GM19467 (cell line): ENCODE data around the gene NDUFA13.

ENCODE experiments used
- ATAC-seq: cut with Tn5 transposase; IDR thresholded peaks from one replicate; pipeline ENCODE4 v1.9.1; 2021; ENCODE audit warnings: mild to moderate bottlenecking, moderate library complexity; ENCODE audit not compliant: unreplicated experiment

The NDUFA13 gene

GRCh38 chr19:19544954-19545591, 29.0 kb downstream of the NDUFA13 start:
- no peak for ATAC-seq

- no peak for ATAC-seq
Observed at GRCh38 chr19:19545707-19546106, 29.7 kb downstream of the NDUFA13 start.

- no peak for ATAC-seq
Observed at GRCh38 chr19:19546751-19547162, 30.7 kb downstream of the NDUFA13 start.

GRCh38 chr19:19547674-19548336, 31.8 kb downstream of the NDUFA13 start:
- no peak for ATAC-seq

- no peak for ATAC-seq
Observed at GRCh38 chr19:19548915-19549759, 33.1 kb downstream of the NDUFA13 start.

GRCh38 chr19:19549804-19550464, 33.9 kb downstream of the NDUFA13 start:
- ATAC-seq: no peak

- ATAC-seq: no peak
Observed at GRCh38 chr19:19550485-19550929, 34.5 kb downstream of the NDUFA13 start.

- ATAC-seq: no peak
Observed at GRCh38 chr19:19550972-19551852, 35.2 kb downstream of the NDUFA13 start.

GRCh38 chr19:19551853-19552192, 35.8 kb downstream of the NDUFA13 start:
- no peak for ATAC-seq

GRCh38 chr19:19552798-19553197, 36.8 kb downstream of the NDUFA13 start:
- ATAC-seq: no peak

- no peak for ATAC-seq
Observed at GRCh38 chr19:19553670-19554069, 37.6 kb downstream of the NDUFA13 start.

- ATAC-seq: no peak
Observed at GRCh38 chr19:19554074-19555023, 38.3 kb downstream of the NDUFA13 start.

GRCh38 chr19:19558055-19558454, 42.0 kb downstream of the NDUFA13 start:
- no peak for ATAC-seq

- ATAC-seq: no peak
Observed at GRCh38 chr19:19558636-19559035, 42.6 kb downstream of the NDUFA13 start.

- ATAC-seq: no peak
Observed at GRCh38 chr19:19559931-19560330, 43.9 kb downstream of the NDUFA13 start.

GRCh38 chr19:19561946-19562664, 46.1 kb downstream of the NDUFA13 start:
- ATAC-seq: no peak

GRCh38 chr19:19562665-19563347, 46.8 kb downstream of the NDUFA13 start:
- ATAC-seq: no peak

GRCh38 chr19:19563348-19563848, 47.4 kb downstream of the NDUFA13 start:
- no peak for ATAC-seq
